Measurements from ENCODE around the gene SOHLH1. TPM values are rescaled to one million over a fixed set of nuclear protein-coding genes. Genes with fewer than 3 reads are reported as not detected.
"Not testable (repeated sequence)": the region's sequence is repeated elsewhere in the genome, so short reads cannot be mapped to it uniquely, and the experiment has no call there.

SOHLH1 gene
- total RNA-seq, 1 donor from 2014 or later: not detected

GRCh38 chr9:135678236-135679017, 20.9 kb downstream of the SOHLH1 start:
- ChIA-PET POLR2A (no interaction called here), CTCF (no interaction called here)
- no peaks in the 10 kb centered on the region for H3K4me1 Mint-ChIP-seq
- H3K4me3 Mint-ChIP-seq: no peak overlapping the region
- H3K27me3 Mint-ChIP-seq: peaks cover 3% of the 10 kb centered on the region
- no peak for TF ChIP-seq CTCF (IDR thresholded peaks at IDR 0.05)
- H3K36me3 Mint-ChIP-seq (ENCODE audit: low read depth): no peaks in the 10 kb centered on the region
- ATAC-seq (ENCODE audit: low read depth) (no peak), DNase-seq (no peak)
- intact Hi-C loops (cut with micrococcal nuclease): no loop called here
- H3K27ac Mint-ChIP-seq: no peak overlapping the region
- H3K9me3 Mint-ChIP-seq: no peaks in the 10 kb centered on the region

GRCh38 chr9:135677641-135678168, 21.6 kb downstream of the SOHLH1 start:
- no peaks in the 10 kb centered on the region for H3K9me3 Mint-ChIP-seq
- H3K36me3 Mint-ChIP-seq (ENCODE audit: low read depth): no peaks in the 10 kb centered on the region
- intact Hi-C loops (cut with micrococcal nuclease): no loop called here
- DNase-seq: no peak
- ChIA-PET POLR2A (no interaction called here), CTCF (no interaction called here)
- TF ChIP-seq CTCF (IDR thresholded peaks at IDR 0.05): no peak
- no peaks in the 10 kb centered on the region for H3K4me1 Mint-ChIP-seq
- H3K27ac Mint-ChIP-seq: no peak overlapping the region
- no peak overlapping the region for H3K4me3 Mint-ChIP-seq
- H3K27me3 Mint-ChIP-seq: peaks cover 3% of the 10 kb centered on the region
- ATAC-seq (ENCODE audit: low read depth): no peak

GRCh38 chr9:135676891-135677290, 22.4 kb downstream of the SOHLH1 start:
- DNase-seq (no peak), ATAC-seq (ENCODE audit: low read depth) (no peak)
- intact Hi-C loops (cut with micrococcal nuclease): no loop called here
- Mint-ChIP-seq H3K9me3 (no peaks in the 10 kb centered on the region), H3K27me3 (no peaks in the 10 kb centered on the region), H3K4me1 (no peaks in the 10 kb centered on the region), H3K4me3 (no peak overlapping the region), H3K27ac (no peak overlapping the region), H3K36me3 (ENCODE audit: low read depth) (no peaks in the 10 kb centered on the region)
- POLR2A ChIA-PET: no interaction called here
- CTCF ChIA-PET: no interaction called here
- TF ChIP-seq CTCF (IDR thresholded peaks at IDR 0.05): no peak

- no peaks in the 10 kb centered on the region for H3K9me3 Mint-ChIP-seq
- ATAC-seq (ENCODE audit: low read depth) (no peak), DNase-seq (no peak)
- no peak overlapping the region for H3K27ac Mint-ChIP-seq
- H3K36me3 Mint-ChIP-seq (ENCODE audit: low read depth): no peaks in the 10 kb centered on the region
- POLR2A ChIA-PET: no interaction called here
- CTCF ChIA-PET: no interaction called here
- H3K4me1 Mint-ChIP-seq: no peaks in the 10 kb centered on the region
- H3K4me3 Mint-ChIP-seq: no peak overlapping the region
- TF ChIP-seq CTCF (IDR thresholded peaks at IDR 0.05): no peak
- H3K27me3 Mint-ChIP-seq: no peaks in the 10 kb centered on the region
- intact Hi-C loops (cut with micrococcal nuclease): no loop called here
Measured at GRCh38 chr9:135674977-135675376, 24.3 kb downstream of the SOHLH1 start.

GRCh38 chr9:135673941-135674340, 25.3 kb downstream of the SOHLH1 start:
- Mint-ChIP-seq H3K36me3 (ENCODE audit: low read depth) (no peaks in the 10 kb centered on the region), H3K27ac (no peak overlapping the region), H3K27me3 (no peaks in the 10 kb centered on the region), H3K9me3 (peaks cover 2% of the 10 kb centered on the region), H3K4me3 (no peak overlapping the region), H3K4me1 (no peaks in the 10 kb centered on the region)
- no peak for TF ChIP-seq CTCF (IDR thresholded peaks at IDR 0.05)
- intact Hi-C loops (cut with micrococcal nuclease): no loop called here
- ChIA-PET POLR2A (no interaction called here), CTCF (no interaction called here)
- DNase-seq (no peak), ATAC-seq (ENCODE audit: low read depth) (no peak)

GRCh38 chr9:135672786-135673185, 26.5 kb downstream of the SOHLH1 start:
- POLR2A ChIA-PET; H3K4me3 Mint-ChIP-seq; H3K4me1 Mint-ChIP-seq; ATAC-seq (ENCODE audit: low read depth); H3K36me3 Mint-ChIP-seq (ENCODE audit: low read depth); H3K27ac Mint-ChIP-seq; H3K9me3 Mint-ChIP-seq; intact Hi-C loops (cut with micrococcal nuclease); DNase-seq; CTCF ChIA-PET; H3K27me3 Mint-ChIP-seq: not testable (repeated sequence)
